Stimulated activated CD4-positive, alpha-beta T cell treated with anti-CD3 and anti-CD28 coated beads, Interleukin-12 subunit alpha, Interleukin-12 subunit beta, amount 100 ng/mL, for 4 hours (primary cell): ENCODE measurements around the gene ALDH6A1.
"Not testable (repeated sequence)": the region's sequence is repeated elsewhere in the genome, so short reads cannot be mapped to it uniquely, and the experiment has no call there.

Source experiments
- DNase-seq: peaks from one replicate; pipeline ENCODE4 v3.0.0-alpha.2; 2020

Gene ALDH6A1

DNA sequence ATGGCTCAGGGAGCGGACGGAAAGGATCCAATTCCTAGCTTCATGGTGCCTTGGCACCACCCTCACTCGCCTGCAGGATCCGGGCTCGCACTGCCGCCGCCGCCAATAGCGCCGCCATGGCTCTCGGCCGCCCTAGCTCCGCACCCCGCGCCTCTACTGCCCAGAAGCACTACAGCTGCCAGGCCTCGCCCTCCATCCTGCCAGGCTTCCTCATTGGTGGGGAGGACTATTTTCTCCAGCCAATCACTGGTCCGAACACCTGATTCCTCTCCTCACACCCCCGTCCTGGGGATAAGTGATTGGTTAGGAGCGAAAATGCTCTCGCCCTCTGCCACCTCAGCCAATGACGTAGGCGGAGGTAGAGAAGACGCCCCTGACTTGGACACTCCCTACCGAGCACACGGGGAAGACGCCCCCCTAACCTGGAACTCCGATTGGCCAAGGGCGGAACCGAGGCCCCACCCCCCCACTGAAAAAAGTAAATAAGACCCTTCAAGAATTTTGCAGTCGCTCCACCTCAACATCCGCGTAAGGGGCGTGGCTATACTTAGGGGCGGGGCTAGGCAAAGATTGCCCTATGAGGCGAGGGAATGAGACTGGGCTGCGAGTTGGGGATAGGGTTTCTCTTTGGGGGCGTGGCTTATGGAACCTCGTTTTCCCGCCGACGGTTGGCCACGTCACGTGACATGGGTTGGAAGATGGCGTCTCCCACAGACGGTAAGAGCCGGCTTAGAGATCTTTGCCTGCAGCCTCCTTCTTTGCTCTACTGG is at the start of gene ALDH6A1, which contains the start of gene LIN52:
Gene ALDH6A1 (minus strand): TSS at position 177 of the 770 bp plus-strand sequence. CDS start 59 bp downstream, at position 118.
Gene LIN52 (plus strand): TSS at position 680 of the 770 bp plus-strand sequence. CDS start 19 bp downstream, at position 699.
- DNase-seq: peak; percentile 100

- DNase-seq: no peak
Measured at GRCh38 chr14:74127634-74128033, 43.4 kb upstream of the ALDH6A1 start.

GRCh38 chr14:74126315-74127013 is 42.2 kb upstream of the ALDH6A1 start:
- DNase-seq: no peak

DNA sequence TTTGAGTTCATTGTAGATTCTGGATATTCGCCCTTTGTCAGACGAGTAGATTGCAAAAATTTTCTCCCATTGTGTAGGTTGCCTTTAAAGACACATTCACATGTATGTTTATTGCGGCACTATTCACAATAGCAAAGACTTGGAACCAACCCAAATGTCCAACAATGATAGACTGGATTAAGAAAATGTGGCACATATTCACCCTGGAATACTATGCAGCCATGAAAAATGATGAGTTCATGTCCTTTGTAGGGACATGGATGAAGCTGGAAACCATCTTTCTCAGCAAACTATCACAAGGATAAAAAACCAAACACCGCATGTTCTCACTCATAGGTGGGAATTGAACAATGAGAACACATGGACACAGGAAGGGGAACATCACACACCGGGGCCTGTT is 41.2 kb upstream of the ALDH6A1 start:
- not testable (repeated sequence) for DNase-seq

DNA sequence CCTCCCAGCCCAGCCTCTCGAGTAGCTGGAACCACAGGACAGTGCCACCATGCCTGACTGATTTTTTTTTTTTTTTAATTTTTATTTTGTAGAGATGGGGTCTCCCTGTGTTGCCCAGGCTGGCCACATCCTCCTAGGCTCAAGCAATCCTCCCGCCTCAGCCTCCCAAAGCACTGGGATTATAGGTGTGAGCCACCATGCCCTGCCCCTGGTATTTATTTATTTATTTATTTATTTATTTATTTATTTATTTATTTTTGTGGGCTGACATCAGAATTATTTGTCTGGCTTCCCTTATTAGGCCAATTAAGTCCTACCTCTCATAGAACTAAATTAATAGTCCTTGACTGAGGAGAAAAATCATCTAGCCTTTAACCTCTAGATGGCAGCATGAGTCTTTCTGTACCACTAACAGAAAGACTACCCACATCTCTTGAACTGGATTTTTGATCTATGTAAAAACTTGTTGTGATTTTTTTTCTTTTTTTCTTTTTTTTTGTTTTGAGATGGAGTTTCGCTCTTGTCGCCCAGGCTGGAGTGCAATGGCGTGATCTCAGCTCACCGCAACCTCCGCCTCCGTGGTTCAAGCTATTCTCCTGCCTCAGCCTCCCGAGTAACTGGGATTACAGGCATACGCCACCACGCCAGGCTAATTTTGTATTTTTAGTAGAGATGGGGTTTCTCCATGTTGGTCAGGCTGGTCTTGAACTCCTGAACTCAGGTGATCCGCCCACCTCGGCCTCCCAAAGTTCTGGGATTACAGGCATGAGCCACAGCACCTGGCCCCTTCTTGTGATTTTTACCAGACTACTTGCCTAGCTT is 27.4 kb upstream of the ALDH6A1 start:
- not testable (repeated sequence) for DNase-seq

DNA sequence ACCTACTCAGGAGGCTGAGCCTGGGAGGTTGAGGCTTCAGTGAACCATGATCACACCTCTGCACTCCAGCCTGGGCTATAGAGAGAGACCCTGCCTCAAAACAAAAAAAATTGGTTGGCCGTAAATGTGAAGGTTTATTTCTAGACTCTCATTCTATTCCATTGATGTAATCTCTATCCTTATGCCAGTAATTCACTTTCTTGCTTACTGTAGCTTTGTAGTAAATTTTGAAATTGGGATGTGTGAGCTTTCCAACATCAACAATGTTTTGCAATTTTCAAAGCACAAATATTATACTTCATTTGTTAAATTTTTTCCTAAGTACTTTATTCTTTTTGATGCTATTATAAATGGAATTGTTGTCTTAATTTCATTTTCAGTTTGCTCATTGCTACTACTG is 25.1 kb upstream of the ALDH6A1 start:
- DNase-seq: no peak

DNA sequence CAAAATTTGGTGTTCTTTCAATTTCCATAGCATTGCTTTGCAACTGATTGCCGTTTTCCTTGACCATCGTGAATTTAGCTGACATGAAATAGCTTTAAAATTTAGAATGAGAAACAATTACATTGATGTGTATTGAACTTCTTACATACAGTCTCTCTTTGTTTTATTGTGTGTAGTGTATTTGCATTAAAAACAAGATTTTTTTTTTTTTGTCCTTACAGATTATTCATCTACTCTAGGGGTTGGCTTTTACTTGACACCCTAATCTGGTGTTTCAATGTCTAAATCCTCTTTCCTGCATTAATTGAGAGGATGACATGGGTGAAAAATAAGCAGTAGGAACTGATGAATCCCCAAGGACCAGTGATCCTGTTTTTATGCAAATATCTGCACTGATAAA is 21.1 kb upstream of the ALDH6A1 start:
- DNase-seq: no peak

- DNase-seq: no peak
Measured at GRCh38 chr14:74089251-74090020, 5.2 kb upstream of the ALDH6A1 start.

- DNase-seq: no peak
Measured at GRCh38 chr14:74085828-74086227, 1.6 kb upstream of the ALDH6A1 start.

DNA sequence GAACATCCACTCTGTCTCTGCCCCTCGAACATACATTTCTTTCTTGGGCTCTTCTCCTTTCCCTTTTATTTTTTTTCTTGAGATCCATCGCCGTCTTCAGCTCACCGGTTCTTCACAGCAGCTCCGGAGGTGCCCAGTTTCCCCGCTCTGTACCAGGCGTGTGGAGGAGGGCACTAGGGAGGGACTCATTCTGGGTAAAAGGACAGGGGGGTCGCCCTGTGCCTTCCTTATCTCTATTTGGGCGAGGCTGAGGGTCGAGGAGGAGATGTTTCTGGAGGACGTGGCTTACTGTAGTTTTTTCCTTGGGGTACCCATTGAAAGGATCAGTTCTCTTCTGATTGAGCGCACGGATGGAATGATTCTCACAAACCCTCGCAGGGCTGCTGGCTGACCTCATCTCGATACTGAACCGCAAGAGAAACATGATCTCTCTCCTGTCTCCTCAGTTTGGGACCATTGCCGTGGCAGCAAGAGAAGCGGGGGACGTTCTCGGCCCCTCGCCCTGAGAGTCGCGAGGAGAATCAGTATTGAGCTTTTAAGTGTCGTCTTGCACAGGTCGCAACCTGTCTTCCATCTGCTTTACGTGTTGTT is 889 bp upstream of the ALDH6A1 start:
- peak; percentile 2 for DNase-seq

GRCh38 chr14:74083784-74084276 is 423 bp downstream of the ALDH6A1 start:
- DNase-seq: no peak

DNA sequence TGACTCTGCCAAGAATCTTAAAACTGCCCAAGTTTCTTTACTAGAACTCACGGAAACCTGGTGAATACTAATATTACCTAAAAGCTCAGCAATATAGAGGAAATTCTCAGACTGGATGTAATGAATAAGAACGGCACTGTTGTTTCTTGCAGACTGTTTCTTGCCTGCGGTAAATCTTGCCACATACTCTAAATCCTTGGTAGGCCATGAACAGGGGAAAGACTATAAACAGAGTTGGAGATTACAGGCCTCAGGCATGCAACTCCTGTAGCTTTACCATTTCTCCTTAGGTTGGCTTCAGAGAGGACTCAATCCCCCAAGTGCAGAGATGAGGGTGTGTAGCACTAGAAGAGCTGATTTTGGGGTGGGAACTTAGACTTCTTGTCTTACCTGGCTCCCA is 1.1 kb downstream of the ALDH6A1 start:
- DNase-seq: no peak

DNA sequence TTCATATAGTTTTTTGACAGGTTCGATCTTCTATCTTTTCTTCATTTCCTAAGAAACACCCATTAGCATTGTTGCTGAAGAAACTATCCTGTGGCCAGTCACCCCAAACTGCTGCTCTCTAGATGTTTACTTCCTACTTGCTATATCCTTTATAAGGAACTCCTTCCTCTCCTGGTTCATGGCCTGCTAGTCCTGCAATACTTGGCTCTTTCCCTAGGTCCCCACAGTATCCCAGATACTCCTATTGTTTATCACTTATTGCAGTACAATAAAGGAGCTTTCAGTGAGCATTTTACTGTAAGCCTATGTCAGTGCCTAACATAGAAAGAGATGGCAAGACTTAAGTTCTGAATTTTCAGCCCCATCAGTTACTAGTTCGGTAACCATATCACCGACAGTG is 2.8 kb downstream of the ALDH6A1 start:
- DNase-seq: no peak

DNA sequence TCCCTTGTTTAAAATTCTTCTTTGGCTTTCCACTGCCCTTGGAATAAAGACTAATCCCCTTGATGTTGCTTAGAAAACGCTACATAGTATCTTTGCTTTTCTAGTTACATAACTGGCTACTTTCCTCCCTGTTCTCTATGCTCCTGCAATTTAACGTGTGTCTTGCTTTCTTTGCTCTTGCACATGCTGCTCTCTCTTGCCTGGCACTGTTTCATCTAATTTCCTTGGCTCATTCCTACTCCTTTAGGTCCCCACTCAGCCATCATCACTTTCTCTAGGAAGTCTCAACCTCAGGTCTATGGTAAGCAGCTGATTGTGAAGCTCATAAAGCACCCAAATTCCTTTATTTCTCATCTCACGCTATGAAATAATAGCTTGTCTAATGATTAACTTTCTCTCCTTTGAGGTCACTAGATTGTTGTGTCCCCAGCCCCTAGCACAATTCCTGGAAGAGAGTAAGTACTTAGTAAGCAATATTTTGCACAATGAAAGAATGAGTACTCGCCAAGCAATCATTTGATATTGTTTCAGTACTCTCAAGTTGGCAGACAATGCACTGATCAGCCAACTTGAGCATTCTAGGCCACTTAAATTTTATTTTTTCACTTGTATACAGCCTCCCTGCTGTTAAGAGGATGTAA is 3.3 kb downstream of the ALDH6A1 start:
- DNase-seq: no peak

DNA sequence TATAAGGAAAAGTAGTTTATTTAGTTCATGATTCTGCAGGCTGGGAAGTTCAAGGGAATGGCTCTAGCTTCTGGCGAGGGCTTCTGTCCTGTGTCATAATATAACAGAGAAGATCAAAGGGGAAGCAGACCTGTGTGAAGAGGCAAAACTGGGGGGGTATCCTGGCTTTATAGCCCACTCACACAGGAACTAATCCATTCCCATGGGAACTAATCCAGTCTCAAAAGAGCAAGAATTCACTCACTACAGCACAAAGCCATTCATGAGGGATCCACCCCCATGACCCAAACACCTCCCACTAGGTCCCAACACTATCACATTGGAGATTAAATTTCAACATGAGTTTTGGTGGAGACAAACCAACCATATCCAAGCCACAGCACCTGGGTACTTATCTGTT is 6.9 kb downstream of the ALDH6A1 start:
- DNase-seq: no peak

- no peak for DNase-seq
Measured at GRCh38 chr14:74065746-74066575, 18.3 kb downstream of the ALDH6A1 start.

DNA sequence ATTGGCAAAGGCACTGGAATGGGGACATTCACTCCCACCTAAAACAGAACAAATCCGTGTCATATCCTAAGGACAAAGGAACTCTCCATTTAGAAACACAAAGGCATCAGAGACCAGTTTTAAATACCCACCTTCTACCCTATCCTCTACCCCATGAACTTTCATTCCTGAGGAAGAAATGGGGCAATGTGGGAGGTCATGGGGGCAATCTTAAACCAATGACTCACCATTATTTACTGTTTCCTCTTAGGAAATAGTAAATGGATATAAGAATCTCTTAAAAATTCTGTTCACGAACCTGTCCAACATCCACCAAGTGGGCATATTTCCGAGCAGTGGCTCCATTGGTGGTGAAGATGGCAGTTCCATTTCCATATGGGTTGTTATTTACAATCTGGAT is 19.4 kb downstream of the ALDH6A1 start:
- DNase-seq: no peak

DNA sequence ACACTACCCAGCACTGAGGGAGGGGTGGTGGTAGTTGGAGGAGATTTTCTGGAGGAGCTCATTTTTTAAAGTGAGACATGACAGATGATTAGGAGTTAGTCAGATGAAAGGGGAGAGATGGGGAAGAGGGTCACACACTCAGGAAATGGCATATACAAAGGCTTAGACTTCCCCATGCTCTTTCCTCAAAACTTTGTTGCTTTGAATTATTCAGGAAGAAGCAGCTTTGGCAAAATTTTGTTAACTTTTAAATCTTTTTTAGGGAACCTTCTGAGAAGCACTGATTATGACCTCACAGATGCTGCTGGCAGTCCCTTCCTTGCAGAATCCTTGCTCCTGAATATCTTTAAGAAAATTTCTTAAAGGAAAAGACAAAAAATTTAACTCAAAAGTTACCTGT is 19.8 kb downstream of the ALDH6A1 start:
- DNase-seq: no peak

DNA sequence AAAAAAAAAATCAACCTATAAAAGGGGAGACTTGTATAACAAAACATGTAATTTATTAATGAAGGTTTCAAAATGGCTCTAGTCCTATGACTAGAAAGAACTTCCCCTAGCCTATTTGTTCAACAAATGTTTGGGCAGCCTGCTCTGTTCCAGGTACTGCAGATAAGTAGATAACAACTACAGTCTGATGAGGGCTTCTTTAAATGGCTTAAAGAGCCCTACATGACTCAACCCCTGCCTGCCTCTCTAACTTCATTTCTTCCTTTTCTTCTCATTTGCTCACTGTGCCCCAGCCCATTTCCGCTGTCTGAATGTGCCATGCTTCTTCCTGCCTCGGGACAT is 21.5 kb downstream of the ALDH6A1 start:
- no peak for DNase-seq

DNA sequence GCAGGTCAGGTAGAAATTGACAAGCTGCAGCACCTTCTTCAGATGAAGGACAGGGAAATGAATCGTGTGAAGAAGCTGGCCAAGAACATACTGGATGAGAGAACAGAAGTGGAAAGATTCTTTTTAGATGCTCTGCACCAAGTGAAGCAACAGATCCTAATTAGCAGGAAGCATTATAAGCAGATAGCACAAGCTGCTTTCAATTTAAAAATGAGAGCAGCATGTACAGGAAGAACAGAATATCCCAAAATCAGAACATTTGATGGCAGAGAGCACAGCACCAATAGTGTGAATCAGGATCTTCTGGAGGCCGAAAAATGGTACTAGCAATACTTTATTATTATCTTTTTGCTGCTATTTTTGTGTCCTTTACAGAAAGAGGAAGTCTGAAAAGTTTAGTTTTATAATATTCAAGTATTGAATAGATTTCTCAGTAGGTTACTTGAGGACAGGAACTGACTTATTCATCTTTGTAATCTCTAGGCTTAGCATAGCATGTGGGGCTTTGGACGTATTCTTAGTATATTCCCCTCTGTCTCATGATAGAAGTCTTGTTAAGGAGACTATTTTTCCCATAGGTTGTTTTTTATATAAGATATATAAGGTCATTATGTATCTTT is 34.3 kb downstream of the ALDH6A1 start:
- DNase-seq: no peak
